Urothelium cell line (cell line): Measurements from ENCODE around the gene BARHL2.

ENCODE experiments used
- DNase-seq: peaks from one replicate; pipeline ENCODE4 v3.0.0; 2011; ENCODE audit warnings: low spot score, mixed read lengths
- FAIRE-seq: peaks from 2 replicates; lab custom pipeline; 2011; peaks lifted over from hg19 to GRCh38; lab: Jason Lieb, UNC

Gene BARHL2

GRCh38 chr1:90711696-90712095 is 5.4 kb downstream of the BARHL2 start:
- DNase-seq = no peak
- no peak for FAIRE-seq

GRCh38 chr1:90710579-90711536 is 6.2 kb downstream of the BARHL2 start:
- DNase-seq (no peak), FAIRE-seq (no peak)

- FAIRE-seq (no peak), DNase-seq (no peak)
Observed at GRCh38 chr1:90709535-90709934, 7.6 kb downstream of the BARHL2 start.

GRCh38 chr1:90708826-90709225 is 8.3 kb downstream of the BARHL2 start:
- FAIRE-seq (no peak), DNase-seq (no peak)

- FAIRE-seq = no peak
Observed at GRCh38 chr1:90708236-90708786, 8.8 kb downstream of the BARHL2 start.

GRCh38 chr1:90707363-90707710 is 9.8 kb downstream of the BARHL2 start:
- FAIRE-seq (no peak), DNase-seq (peak; percentile 16)

More at GRCh38 chr1:90708236-90708786, 8.8 kb downstream of the BARHL2 start:
- no peak for DNase-seq

GRCh38 chr1:90706437-90707362 is 10.4 kb downstream of the BARHL2 start:
- FAIRE-seq (no peak), DNase-seq (no peak)

- DNase-seq (no peak), FAIRE-seq (no peak)
Observed at GRCh38 chr1:90705956-90706355, 11.1 kb downstream of the BARHL2 start.

- FAIRE-seq (no peak), DNase-seq (no peak)
Observed at GRCh38 chr1:90704817-90705216, 12.3 kb downstream of the BARHL2 start.

- FAIRE-seq (no peak), DNase-seq (no peak)
Observed at GRCh38 chr1:90694846-90695245, 22.3 kb downstream of the BARHL2 start.

GRCh38 chr1:90687747-90688146 is 29.4 kb downstream of the BARHL2 start:
- DNase-seq (no peak), FAIRE-seq (no peak)

GRCh38 chr1:90675161-90675847 is 41.8 kb downstream of the BARHL2 start:
- no peak for FAIRE-seq
- DNase-seq = no peak

- no peak for DNase-seq
- FAIRE-seq = no peak
Observed at GRCh38 chr1:90671741-90672140, 45.4 kb downstream of the BARHL2 start.

GRCh38 chr1:90671251-90671650 is 45.9 kb downstream of the BARHL2 start:
- no peak for DNase-seq
- no peak for FAIRE-seq
